Astrocyte (in vitro differentiated cells and primary cell): ENCODE measurements around the gene OR6C76. TPM values are rescaled to one million over a fixed set of nuclear protein-coding genes. Genes with fewer than 3 reads are reported as not detected.
"Not testable (repeated sequence)": the region's sequence is repeated elsewhere in the genome, so short reads cannot be mapped to it uniquely, and the experiment has no call there.

ENCODE experiments used
- DNase-seq: peaks from one replicate; pipeline ENCODE4 v3.0.0-alpha.2; 2010; ENCODE audit warnings: low read depth
- FAIRE-seq: peaks from 2 replicates; lab custom pipeline; 2011; peaks lifted over from hg19 to GRCh38; lab: Jason Lieb, UNC
- H2AFZ ChIP-seq: 2 replicates; pipeline ENCODE4 v1.6.0; 2012; ENCODE audit warnings: low read depth, low read length, inconsistent platforms
- H3K27ac ChIP-seq: 2 replicates; pipeline ENCODE4 v1.5.1; 2011; ENCODE audit warnings: low read depth, low read length, inconsistent platforms
- H3K27me3 ChIP-seq: 2 replicates; pipeline ENCODE4 v1.6.0; 2011; ENCODE audit warnings: low read length, inconsistent platforms; ENCODE audit not compliant: insufficient read depth
- H3K36me3 ChIP-seq: 2 replicates; pipeline ENCODE4 v1.5.1; 2011; ENCODE audit warnings: low read length, inconsistent platforms; ENCODE audit not compliant: insufficient read depth
- H3K4me1 ChIP-seq: 2 replicates; pipeline ENCODE4 v1.5.1; 2011; ENCODE audit warnings: low read length, inconsistent platforms; ENCODE audit not compliant: insufficient read depth
- H3K4me2 ChIP-seq: 2 replicates; pipeline ENCODE4 v1.6.0; 2012; ENCODE audit warnings: low read length, inconsistent platforms
- H3K4me3 ChIP-seq: 2 replicates; pipeline ENCODE4 v1.5.1; 2011; ENCODE audit warnings: low read depth, mild to moderate bottlenecking, low read length, inconsistent platforms; ENCODE audit not compliant: insufficient read depth
- H3K79me2 ChIP-seq: 2 replicates; pipeline ENCODE4 v1.6.0; 2012; ENCODE audit warnings: mild to moderate bottlenecking, low read length, inconsistent platforms; ENCODE audit not compliant: insufficient read depth
- H3K9ac ChIP-seq: 2 replicates; pipeline ENCODE4 v1.6.0; 2012; ENCODE audit warnings: mild to moderate bottlenecking, low read length, inconsistent platforms
- H3K9me3 ChIP-seq: 2 replicates; pipeline ENCODE4 v1.5.1; 2012; ENCODE audit warnings: low read depth, mild to moderate bottlenecking, low read length, inconsistent platforms; ENCODE audit not compliant: insufficient read depth
- H4K20me1 ChIP-seq: 2 replicates; pipeline ENCODE4 v1.6.0; 2012; ENCODE audit warnings: low read length, inconsistent platforms; ENCODE audit not compliant: insufficient read depth
- H3K27ac Mint-ChIP-seq: one replicate; pipeline ENCODE4 v1.8.0; 2021; ENCODE audit warnings: mild to moderate bottlenecking, mixed read lengths; ENCODE audit not compliant: unreplicated experiment
- H3K27me3 Mint-ChIP-seq: one replicate; pipeline ENCODE4 v1.8.0; 2021; ENCODE audit warnings: low read depth, mixed read lengths; ENCODE audit not compliant: unreplicated experiment
- H3K36me3 Mint-ChIP-seq: one replicate; pipeline ENCODE4 v1.8.0; 2021; ENCODE audit warnings: low read depth, mixed read lengths; ENCODE audit not compliant: unreplicated experiment
- H3K4me1 Mint-ChIP-seq: one replicate; pipeline ENCODE4 v1.8.0; 2021; ENCODE audit warnings: low read depth, mixed read lengths; ENCODE audit not compliant: unreplicated experiment
- H3K4me3 Mint-ChIP-seq: one replicate; pipeline ENCODE4 v1.8.0; 2021; ENCODE audit warnings: mild to moderate bottlenecking, moderate library complexity, mixed read lengths; ENCODE audit not compliant: unreplicated experiment
- H3K9me3 Mint-ChIP-seq: one replicate; pipeline ENCODE4 v1.8.0; 2021; ENCODE audit warnings: mild to moderate bottlenecking, mixed read lengths; ENCODE audit not compliant: unreplicated experiment
- EZH2 ChIP-seq: IDR thresholded peaks from 2 replicates; pipeline ENCODE4 v1.6.1; 2012; ENCODE audit warnings: mild to moderate bottlenecking, low read length, inconsistent platforms; ENCODE audit not compliant: insufficient read depth
- total RNA-seq: library from RNA; stranded (reverse); gene quantifications from 2 replicates; pipeline ENCODE4 v1.2.1, GENCODE V29; 2021
- TF ChIP-seq, protein P1 (sequence below): IDR thresholded peaks from 2 replicates; pipeline ENCODE4 v1.5.1; 2011; ENCODE audit warnings: low read depth, mild to moderate bottlenecking, inconsistent platforms, low read length, moderate library complexity; ENCODE audit not compliant: insufficient read depth

OR6C76 gene
- total RNA-seq, 1 donor from 2014 or later: not detected

DNA sequence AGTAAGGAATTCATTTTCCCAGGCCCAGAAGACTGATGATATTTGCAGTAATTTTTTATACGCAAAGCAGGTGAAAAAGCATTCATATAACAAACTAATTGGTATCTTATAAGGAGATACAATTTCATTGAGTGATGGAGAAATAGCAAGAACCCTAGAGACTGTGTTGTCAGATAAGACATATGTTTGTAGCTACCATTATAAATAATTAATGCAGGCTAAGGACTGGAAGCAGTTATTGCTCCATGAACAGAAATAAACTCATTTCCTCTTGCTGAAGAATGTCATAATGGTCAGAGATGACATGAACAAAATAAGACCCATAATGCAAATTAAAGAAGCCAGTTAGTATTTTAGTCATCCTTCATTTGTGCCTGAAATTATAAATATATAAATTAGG lies 19.3 kb downstream of the OR6C76 start:
- Histone ChIP-seq H3K4me3 (no peak overlapping the region), H3K27ac (no peak overlapping the region), H4K20me1 (no peaks in the 10 kb centered on the region), H3K27me3 (no peaks in the 10 kb centered on the region), H2AFZ (no peak overlapping the region), H3K9me3 (no peaks in the 10 kb centered on the region), H3K36me3 (no peaks in the 10 kb centered on the region), H3K4me2 (no peak overlapping the region), H3K4me1 (no peaks in the 10 kb centered on the region), H3K79me2 (no peaks in the 10 kb centered on the region), H3K9ac (no peak overlapping the region)
- Mint-ChIP-seq H3K27ac (no peak overlapping the region), H3K4me3 (no peak overlapping the region), H3K9me3 (no peaks in the 10 kb centered on the region), H3K4me1 (no peaks in the 10 kb centered on the region), H3K27me3 (no peaks in the 10 kb centered on the region), H3K36me3 (no peaks in the 10 kb centered on the region)
- DNase-seq: no peak
- FAIRE-seq: no peak
- TF ChIP-seq, protein P1, sequence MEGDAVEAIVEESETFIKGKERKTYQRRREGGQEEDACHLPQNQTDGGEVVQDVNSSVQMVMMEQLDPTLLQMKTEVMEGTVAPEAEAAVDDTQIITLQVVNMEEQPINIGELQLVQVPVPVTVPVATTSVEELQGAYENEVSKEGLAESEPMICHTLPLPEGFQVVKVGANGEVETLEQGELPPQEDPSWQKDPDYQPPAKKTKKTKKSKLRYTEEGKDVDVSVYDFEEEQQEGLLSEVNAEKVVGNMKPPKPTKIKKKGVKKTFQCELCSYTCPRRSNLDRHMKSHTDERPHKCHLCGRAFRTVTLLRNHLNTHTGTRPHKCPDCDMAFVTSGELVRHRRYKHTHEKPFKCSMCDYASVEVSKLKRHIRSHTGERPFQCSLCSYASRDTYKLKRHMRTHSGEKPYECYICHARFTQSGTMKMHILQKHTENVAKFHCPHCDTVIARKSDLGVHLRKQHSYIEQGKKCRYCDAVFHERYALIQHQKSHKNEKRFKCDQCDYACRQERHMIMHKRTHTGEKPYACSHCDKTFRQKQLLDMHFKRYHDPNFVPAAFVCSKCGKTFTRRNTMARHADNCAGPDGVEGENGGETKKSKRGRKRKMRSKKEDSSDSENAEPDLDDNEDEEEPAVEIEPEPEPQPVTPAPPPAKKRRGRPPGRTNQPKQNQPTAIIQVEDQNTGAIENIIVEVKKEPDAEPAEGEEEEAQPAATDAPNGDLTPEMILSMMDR: no peak
- TF ChIP-seq EZH2: no peak

DNA sequence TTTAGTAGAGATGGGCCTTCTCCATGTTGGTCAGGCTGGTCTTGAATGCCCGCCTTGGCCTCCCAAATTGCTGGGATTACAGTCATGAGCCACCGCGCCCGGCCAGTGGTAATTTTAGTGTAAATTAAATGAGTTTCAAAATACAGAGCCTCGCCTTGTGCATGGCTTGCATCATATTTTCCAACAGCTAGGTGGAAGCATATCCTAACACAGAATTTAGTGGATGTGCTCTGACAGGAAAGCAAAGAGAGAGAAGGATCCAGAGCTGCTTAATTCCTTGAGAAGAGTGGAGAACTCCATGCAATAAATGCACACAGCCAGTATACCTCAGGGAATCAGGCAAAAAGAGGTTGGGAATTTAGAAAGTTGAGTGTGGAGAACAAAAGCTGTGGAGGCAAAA lies 20.3 kb downstream of the OR6C76 start:
- no peak overlapping the region for H3K4me3 ChIP-seq

DNA sequence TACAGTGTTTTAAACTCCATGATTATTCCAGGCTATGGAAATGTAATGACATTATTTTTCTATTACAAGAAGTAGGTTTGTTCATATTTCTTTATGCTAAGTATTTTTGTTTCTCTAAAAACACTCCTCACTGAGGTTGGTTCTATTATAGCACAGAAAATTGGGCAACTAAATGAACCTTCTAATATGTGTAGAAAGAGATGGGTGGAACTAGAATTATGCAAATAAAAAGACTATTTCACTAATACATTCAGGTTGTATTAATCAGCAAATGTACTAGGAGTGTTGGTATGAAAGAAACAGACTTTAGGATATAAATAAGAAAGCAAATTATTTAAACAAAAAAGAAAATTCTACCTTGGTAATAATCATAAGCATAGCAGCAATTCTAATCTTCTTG lies 22.8 kb downstream of the OR6C76 start:
- H3K9ac ChIP-seq: no peak overlapping the region
- H3K4me1 Mint-ChIP-seq: no peaks in the 10 kb centered on the region
- no peak overlapping the region for H3K4me3 Mint-ChIP-seq
- H3K36me3 ChIP-seq: no peaks in the 10 kb centered on the region
- H4K20me1 ChIP-seq: no peaks in the 10 kb centered on the region
- H3K4me1 ChIP-seq: no peaks in the 10 kb centered on the region
- H3K27ac ChIP-seq: no peak overlapping the region
- H3K27ac Mint-ChIP-seq: no peak overlapping the region
- H3K79me2 ChIP-seq: no peaks in the 10 kb centered on the region
- no peak overlapping the region for H3K4me3 ChIP-seq
- H3K27me3 ChIP-seq: no peaks in the 10 kb centered on the region
- no peaks in the 10 kb centered on the region for H3K9me3 ChIP-seq
- no peak for DNase-seq
- H3K36me3 Mint-ChIP-seq: no peaks in the 10 kb centered on the region
- H3K9me3 Mint-ChIP-seq: no peaks in the 10 kb centered on the region
- H2AFZ ChIP-seq: no peak overlapping the region
- no peak for FAIRE-seq
- TF ChIP-seq, protein P1: no peak
- no peak for TF ChIP-seq EZH2
- no peak overlapping the region for H3K4me2 ChIP-seq
- H3K27me3 Mint-ChIP-seq: no peaks in the 10 kb centered on the region

More for the DNA sequence above, 20.3 kb downstream of the OR6C76 start:
- Histone ChIP-seq H3K36me3 (no peaks in the 10 kb centered on the region), H3K79me2 (no peaks in the 10 kb centered on the region), H3K27me3 (no peaks in the 10 kb centered on the region), H3K4me1 (no peaks in the 10 kb centered on the region), H2AFZ (no peak overlapping the region), H3K27ac (no peak overlapping the region), H3K9me3 (no peaks in the 10 kb centered on the region), H3K4me2 (no peak overlapping the region), H3K9ac (no peak overlapping the region), H4K20me1 (no peaks in the 10 kb centered on the region)
- TF ChIP-seq, protein P1: no peak
- TF ChIP-seq EZH2: no peak
- H3K4me3 Mint-ChIP-seq: no peak overlapping the region
- no peak for FAIRE-seq
- DNase-seq: no peak
- H3K36me3 Mint-ChIP-seq: no peaks in the 10 kb centered on the region
- no peaks in the 10 kb centered on the region for H3K4me1 Mint-ChIP-seq
- no peak overlapping the region for H3K27ac Mint-ChIP-seq
- H3K9me3 Mint-ChIP-seq: no peaks in the 10 kb centered on the region
- no peaks in the 10 kb centered on the region for H3K27me3 Mint-ChIP-seq

DNA sequence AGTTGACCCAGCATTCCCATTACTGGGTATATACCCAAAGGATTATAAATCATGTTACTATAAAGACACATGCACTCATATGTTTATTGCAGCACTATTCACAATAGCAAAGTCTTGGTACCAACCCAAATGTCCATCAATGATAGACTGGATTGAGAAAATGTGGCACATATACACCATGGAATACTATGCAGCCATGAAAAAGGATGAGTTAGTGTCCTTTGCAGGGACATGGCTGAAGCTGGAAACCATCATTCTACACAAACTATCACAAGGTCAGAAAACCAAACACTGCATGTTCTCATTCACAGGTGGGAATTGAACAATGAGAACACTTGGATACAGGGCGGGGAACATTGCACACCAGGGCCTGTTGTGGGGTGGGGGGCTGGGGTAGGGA lies 38.9 kb downstream of the OR6C76 start:
- not testable (repeated sequence) for H2AFZ ChIP-seq, FAIRE-seq, H3K27ac ChIP-seq, H3K9me3 Mint-ChIP-seq, H3K4me3 ChIP-seq, DNase-seq, H3K4me1 Mint-ChIP-seq, H3K27ac Mint-ChIP-seq, H3K36me3 Mint-ChIP-seq, H3K36me3 ChIP-seq, H3K4me3 Mint-ChIP-seq, H3K79me2 ChIP-seq, H3K27me3 ChIP-seq, H3K4me1 ChIP-seq, H3K4me2 ChIP-seq, H3K9ac ChIP-seq, H4K20me1 ChIP-seq, H3K9me3 ChIP-seq, H3K27me3 Mint-ChIP-seq
